Thoracic aorta (tissue), 2 donors: Measurements from ENCODE around the gene PIP5KL1. TPM values are rescaled to one million over a fixed set of nuclear protein-coding genes. Genes with fewer than 3 reads are reported as not detected.
A peak's percentile ranks its signal among the peaks of the same experiment; 100 is the strongest.

Experiments
- ATAC-seq: fragments of 150-250 bp; one replicate; pipeline ENCODE4 v1.8.0; 2017; ENCODE audit warnings: low read depth; ENCODE audit not compliant: insufficient number of reproducible peaks, low FRiP score
- DNase-seq: peaks from one replicate; pipeline ENCODE4 v3.0.0-alpha.2; 2020; ENCODE audit warnings: low spot score
- H3K27ac ChIP-seq, 2 donors: fragments of 200-600 bp; sonication (generic); 1 replicate in 1 of 2; 2 replicates in 1 of 2; pipeline ENCODE4 v1.5.1; 2016; ENCODE audit warnings: mild to moderate bottlenecking in 2 of 2, moderate library complexity in 2 of 2
- H3K27me3 ChIP-seq: fragments of 200-600 bp; sonication (generic); replicated peaks from 2 replicates; pipeline ENCODE4 v1.6.0; 2016; ENCODE audit warnings: mild to moderate bottlenecking; ENCODE audit not compliant: insufficient read depth
- H3K36me3 ChIP-seq: fragments of 200-600 bp; sonication (generic); one replicate; pipeline ENCODE4 v1.5.1; 2016
- H3K4me1 ChIP-seq, 2 donors: fragments of 200-600 bp; sonication (generic); 1 replicate in 1 of 2; 2 replicates in 1 of 2; pipeline versions ENCODE4 v1.5.1 to v1.6.0; 2016; ENCODE audit warnings: low read depth in 2 of 2, mild to moderate bottlenecking in 1 of 2; ENCODE audit not compliant: control insufficient read depth in 1 of 2
- H3K4me3 ChIP-seq: fragments of 200-600 bp; sonication (generic); 2 replicates; pipeline ENCODE4 v1.5.1; 2016; ENCODE audit warnings: mild to moderate bottlenecking
- H3K9me3 ChIP-seq: fragments of 200-600 bp; sonication (generic); 2 replicates; pipeline ENCODE4 v1.5.1; 2016
- total RNA-seq, 2 donors: library from RNA; depleted of rRNA; stranded (reverse); fragments of >200 nt; gene quantifications; one replicate each; pipeline versions ENCODE4 v1.1.0 to v1.2.3, GENCODE V29; 2016
- TF ChIP-seq, protein P1 (sequence below): fragments of 200-600 bp; sonication (generic); IDR thresholded peaks from one replicate; pipeline ENCODE4 v1.5.1; 2019; ENCODE audit warnings: antibody characterized with exemption

PIP5KL1 gene
- total RNA-seq, 2 donors from 2014 or later, result 6.0 to 8.8 TPM

DNA sequence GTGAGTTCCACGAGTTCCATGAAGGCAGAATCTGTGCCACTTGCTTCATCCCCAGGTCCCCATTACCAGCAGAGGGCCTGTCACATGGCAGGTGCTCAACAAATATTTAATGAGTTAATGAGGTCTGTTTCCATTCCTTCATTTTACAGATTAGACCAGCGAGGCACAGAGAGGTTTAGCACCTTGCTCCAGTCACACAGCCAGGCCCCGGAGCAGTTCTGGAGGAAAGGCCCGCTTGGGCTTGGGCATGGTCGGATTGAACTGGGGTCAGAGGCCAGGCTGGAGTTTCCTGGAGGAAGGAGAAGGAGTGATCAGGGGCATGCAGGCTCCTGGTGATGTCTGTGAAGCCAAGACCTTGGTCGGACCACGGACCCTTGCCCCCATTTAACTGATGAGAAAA, 9.8 kb downstream of the PIP5KL1 start:
- H3K9me3 ChIP-seq, result no peaks in the 10 kb centered on the region
- no peak for DNase-seq
- H3K27me3 ChIP-seq, result no peaks in the 10 kb centered on the region
- TF ChIP-seq, protein P1, sequence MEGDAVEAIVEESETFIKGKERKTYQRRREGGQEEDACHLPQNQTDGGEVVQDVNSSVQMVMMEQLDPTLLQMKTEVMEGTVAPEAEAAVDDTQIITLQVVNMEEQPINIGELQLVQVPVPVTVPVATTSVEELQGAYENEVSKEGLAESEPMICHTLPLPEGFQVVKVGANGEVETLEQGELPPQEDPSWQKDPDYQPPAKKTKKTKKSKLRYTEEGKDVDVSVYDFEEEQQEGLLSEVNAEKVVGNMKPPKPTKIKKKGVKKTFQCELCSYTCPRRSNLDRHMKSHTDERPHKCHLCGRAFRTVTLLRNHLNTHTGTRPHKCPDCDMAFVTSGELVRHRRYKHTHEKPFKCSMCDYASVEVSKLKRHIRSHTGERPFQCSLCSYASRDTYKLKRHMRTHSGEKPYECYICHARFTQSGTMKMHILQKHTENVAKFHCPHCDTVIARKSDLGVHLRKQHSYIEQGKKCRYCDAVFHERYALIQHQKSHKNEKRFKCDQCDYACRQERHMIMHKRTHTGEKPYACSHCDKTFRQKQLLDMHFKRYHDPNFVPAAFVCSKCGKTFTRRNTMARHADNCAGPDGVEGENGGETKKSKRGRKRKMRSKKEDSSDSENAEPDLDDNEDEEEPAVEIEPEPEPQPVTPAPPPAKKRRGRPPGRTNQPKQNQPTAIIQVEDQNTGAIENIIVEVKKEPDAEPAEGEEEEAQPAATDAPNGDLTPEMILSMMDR, result no peak
- no peak for ATAC-seq
- H3K36me3 ChIP-seq, result no peaks in the 10 kb centered on the region
- peaks cover 21 to 46% of the 10 kb centered on the region in 2 donors for H3K4me1 ChIP-seq
- no peak overlapping the region for H3K4me3 ChIP-seq
- H3K27ac ChIP-seq, result no peak overlapping the region

DNA sequence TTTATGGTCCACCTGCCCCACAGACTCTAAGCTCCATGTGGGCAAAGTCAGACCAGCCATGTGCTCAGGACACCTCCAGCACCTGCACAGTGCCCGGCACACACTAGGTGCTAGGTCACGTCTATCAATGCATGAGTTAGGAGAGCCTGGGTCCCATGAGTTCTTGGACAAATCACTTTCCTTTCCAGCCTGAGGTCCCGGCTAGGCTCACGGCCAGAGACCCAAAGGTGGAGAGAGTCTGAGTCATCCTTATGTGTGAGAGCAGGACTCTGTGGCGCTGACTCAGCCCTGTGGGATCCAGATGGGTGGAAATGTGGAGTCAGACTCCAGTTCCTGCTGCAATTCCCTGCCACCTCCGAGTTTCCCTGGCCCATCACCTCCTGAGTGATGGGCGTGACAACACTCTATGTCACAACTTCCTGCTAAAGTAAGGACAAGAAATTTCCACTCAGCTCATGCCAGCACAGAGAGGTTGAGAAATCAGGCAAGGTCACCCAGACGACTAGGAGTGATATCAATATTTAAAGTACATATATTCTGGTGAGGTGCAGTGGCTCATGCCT, 11.2 kb downstream of the PIP5KL1 start:
- H3K27me3 ChIP-seq, result no peaks in the 10 kb centered on the region
- DNase-seq (peak; percentile 95), ATAC-seq (peak; percentile 61)
- H3K4me3 ChIP-seq, result no peak overlapping the region
- peaks cover 27 to 61% of the 10 kb centered on the region in 2 donors for H3K4me1 ChIP-seq
- no peaks in the 10 kb centered on the region for H3K9me3 ChIP-seq
- peak overlapping the region; percentile 52 to 62 for H3K27ac ChIP-seq
- TF ChIP-seq, protein P1, result no peak
- H3K36me3 ChIP-seq, result no peaks in the 10 kb centered on the region

DNA sequence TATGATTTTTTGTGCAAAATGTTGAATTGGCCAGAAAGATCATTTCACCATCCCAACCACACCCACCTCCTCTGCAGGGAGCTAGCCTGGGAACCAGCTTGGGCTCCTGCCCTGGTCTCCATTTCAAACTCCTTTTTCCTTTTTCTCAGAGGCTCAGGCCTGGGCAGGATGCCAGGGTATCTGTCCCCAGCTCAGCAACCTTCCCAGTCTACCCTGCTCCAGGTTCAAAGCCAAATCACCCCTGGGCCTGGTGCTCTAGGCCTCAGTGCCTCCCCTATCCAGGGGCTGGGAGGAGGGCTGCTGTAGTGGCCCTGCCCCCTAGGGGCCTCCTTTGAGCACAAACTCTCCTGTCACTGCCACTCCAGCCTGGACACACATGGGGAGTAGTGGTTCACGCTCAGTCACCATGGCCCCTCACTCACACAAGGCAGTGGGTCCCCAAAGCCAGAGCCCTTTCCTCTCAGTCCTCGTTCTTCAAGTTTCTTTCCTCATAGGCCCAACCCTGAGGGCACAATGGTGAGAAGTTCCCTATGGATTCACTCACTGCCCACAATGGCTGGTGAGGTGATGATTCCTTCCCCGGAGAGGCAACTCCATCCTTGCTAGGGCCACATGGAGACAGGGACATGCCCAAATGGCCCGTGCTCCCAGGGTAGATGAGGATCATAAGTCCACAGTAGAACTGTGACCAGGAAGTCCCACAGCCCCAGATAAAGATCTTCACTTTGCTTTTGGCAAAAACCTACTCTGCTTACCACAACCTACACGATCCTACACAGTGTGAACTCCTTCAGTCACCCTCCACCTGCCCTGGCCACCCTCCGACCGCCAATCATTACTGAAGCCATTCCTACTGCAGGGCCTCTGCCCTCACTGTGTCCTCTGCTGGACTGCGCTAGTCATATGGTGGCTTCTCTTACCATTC, 12.1 kb downstream of the PIP5KL1 start:
- TF ChIP-seq, protein P1, result no peak
- H3K4me1 ChIP-seq, result peaks cover 27 to 61% of the 10 kb centered on the region in 2 donors
- no peaks in the 10 kb centered on the region for H3K36me3 ChIP-seq
- peak overlapping the region; percentile 52 to 62 for H3K27ac ChIP-seq
- no peak overlapping the region for H3K4me3 ChIP-seq
- H3K9me3 ChIP-seq, result no peaks in the 10 kb centered on the region
- no peak for ATAC-seq
- no peaks in the 10 kb centered on the region for H3K27me3 ChIP-seq
- no peak for DNase-seq

DNA sequence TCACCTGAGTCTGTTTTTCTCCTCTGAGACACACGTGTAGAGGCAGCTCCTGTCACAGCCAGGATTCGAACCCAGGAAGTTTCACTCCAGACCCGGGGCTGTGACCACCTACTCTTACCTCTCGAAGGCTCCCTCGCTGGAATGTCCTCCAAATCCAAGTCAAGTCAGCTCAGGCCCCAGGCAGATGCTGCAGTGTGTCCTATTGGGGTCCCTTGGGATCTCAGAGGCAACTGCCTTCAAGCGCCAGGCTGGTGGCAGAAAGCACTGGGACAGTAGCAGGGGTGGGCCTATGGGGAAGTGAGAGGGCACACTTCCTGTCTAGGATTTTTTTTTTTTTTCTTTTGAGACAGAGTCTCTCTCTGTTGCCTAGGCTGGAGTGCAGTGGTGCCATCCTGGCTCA, 13.0 kb downstream of the PIP5KL1 start:
- no peak for DNase-seq
- Histone ChIP-seq H3K4me3 (peak overlapping the region; percentile 57), H3K27me3 (no peaks in the 10 kb centered on the region), H3K9me3 (no peaks in the 10 kb centered on the region), H3K36me3 (peaks cover 1% of the 10 kb centered on the region), H3K27ac (peak overlapping the region; percentile 48 to 62), H3K4me1 (peaks cover 27 to 61% of the 10 kb centered on the region in 2 donors)
- ATAC-seq, result no peak
- TF ChIP-seq, protein P1, result no peak
